SKM-1 (cell line): ENCODE results near the gene RIPK4.

Source experiments
- DNase-seq: peaks from one replicate; lab custom pipeline; 2025; ENCODE audit not compliant: unreplicated experiment; lab: John Stamatoyannopoulos, UW

RIPK4 gene

DNA sequence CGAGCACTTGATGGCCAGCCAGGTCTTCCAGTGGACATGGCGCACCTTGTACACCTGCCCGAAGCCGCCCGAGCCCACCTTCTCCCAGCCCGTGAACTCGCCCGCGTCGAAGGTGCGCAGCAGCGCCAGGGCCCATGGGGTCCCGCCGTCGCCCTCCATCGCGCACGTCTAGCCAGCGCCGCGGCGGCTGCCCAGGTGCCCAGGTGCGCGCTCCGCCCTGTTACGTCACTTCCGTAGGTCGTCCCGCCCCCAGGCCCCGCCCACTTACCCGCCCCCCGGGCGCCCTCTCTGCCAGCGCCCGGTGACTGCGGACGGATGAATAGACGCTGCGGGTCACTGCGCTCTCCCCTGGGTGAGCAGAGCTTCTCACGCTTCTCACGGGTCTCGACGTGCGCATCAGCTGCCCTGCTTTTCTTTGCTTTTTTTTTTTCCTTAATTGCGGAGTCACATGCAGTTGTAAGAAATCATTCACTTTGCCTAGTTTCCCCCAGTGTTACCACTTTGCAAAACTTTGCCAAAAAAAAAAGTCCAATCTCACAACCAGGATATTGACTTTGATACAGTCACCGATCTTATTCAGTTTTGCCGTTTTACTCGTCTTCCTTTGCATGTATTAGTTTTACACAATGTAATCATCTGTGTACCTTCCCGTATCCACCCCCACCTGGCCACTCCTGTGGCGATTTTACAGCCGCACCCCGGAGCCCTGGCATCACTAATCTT, at the start of gene RIPK4:
TSS of gene RIPK4 (minus strand) at position 170 of the 723 bp plus-strand sequence. CDS start at position 159, 11 bp downstream.
- DNase-seq: no peak

DNA sequence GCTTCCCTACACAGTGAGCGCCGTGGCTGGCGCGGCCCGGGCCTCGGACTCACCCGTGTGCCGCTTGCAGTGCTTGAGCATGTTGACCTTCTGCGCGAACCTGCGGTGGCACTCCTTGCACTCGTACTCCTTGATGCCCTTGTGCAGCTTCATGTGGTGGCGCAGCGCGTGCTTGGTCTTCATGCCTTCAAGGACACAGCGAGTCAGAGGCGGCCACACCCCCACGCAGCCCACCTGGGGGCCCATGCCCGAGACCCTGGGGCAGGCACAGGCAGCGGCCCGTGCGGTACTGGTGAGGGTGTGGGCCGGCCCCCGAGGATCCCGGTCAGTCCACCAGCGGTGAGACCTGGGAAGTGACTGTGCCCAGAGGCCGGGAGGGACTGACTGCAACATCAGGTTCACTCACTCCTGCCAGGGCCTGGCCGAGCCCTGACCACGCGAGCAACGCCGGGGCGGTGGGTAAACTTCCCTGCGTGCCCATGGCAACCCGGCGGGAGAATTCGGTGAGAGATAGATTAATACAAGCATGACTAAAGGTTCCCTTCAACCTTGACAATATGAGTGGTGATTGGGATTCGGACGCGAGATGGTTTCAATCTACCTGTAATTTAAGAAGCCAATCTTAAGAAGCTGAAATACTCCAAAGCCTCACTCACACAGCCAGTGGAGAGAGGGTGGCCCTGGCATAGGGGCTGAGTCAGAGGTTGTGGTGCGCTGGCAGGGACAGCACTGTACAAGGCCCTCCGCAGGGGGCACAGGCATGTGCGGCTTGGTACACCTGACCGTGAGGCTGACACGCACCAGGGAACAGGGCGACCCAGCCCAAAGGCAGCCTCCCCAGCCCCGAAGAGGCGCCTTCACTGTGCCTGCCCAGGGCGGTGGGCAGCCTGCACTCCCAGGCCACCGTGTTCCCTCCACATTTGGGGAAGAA, 49.1 kb upstream of the RIPK4 start:
- DNase-seq: no peak

DNA sequence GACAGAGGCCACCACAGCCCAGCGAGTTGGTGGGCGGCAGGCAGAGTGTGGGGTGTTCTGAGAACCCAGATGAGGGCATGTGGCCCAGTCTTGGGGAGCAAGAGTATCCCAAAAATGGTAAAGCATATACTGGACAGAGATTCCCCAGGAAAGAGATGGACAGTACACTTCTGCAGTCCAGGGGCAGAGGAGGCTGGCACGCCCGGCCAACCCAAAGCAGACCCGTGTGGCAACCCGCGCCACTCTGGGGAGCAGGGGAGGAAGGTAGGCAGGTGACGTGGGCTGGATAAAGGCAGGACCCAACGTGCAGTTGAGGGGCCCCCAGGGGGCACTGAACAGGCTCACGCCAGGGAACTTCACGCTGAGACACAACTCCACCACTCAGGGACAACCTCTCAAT, 46.4 kb upstream of the RIPK4 start:
- no peak for DNase-seq

- no peak for DNase-seq
Measured at GRCh38 chr21:41812679-41813078, 45.8 kb upstream of the RIPK4 start.

DNA sequence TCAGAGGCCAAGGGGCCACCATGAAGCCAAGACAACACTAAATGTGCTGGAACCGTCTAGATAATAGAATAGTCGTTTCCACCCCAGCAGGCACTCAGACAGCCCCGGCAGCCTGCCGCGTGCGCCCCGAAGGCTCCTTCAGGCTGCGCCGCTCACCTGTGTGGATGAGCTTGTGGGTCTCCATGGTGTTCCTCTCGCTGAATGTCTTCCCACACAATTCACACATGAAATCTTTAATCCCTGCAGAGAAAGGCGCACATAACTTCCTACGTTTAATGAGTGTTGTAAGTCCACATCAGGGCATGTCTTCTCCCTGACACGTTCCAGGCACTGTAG, 43.7 kb upstream of the RIPK4 start:
- DNase-seq: no peak

GRCh38 chr21:41809891-41810596, 43.2 kb upstream of the RIPK4 start:
- no peak for DNase-seq

DNA sequence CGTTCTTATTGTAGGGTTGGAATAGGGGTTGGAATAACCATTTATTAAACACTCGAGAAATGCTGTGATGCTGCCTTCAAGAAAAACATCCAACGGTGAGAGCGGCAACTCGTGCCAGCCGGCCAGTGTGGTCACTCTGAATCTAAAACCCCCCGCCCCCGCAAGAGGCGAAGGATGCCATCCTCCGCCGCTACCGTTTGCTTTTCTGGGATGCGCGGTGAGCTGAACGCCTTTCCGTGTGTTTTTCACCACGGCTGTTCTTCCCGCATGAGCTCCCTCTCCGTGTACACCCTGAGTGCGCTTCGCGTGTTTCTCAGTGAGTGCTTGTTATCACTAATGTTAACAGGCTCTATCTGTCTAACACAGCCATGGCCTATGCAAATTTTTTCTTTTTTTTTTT, 42.0 kb upstream of the RIPK4 start:
- no peak for DNase-seq

DNA sequence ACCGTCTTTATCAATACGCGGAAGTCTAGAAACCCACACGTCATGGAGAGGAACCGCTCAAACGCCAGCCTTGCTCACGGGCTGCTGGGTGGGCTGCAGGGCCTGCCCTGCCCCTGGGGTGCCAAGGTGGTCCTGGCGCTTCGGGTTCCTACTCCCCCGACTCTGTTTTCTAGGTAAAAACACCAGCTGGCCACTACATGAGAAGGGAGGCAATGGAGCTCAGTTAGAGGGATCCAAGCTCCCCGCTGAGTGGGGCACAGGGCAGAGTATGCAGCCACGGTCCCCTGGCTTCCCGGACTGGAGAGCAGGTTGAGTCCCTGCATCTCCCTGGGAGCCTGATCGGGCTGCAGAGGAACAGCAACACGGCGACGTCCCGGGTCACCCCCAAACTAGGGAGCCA, 41.2 kb upstream of the RIPK4 start:
- no peak for DNase-seq

GRCh38 chr21:41806773-41807172, 39.9 kb upstream of the RIPK4 start:
- no peak for DNase-seq

DNA sequence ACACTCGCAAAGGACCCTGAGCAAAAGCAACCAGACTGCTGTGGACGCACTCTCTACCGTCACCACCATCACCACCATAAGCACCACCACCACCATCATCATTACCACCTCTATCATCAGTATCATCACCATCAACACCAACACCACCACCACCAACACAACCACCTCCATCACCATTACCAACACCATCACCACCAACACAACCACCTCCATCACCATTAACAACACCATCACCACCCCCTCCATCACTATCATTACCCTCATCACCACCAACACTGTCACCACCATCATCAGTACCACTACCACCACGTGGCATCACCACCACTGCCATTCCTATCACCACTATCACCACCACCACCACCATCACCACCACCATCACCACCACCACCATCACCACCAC, 38.8 kb upstream of the RIPK4 start:
- no peak for DNase-seq

- DNase-seq: no peak
Measured at GRCh38 chr21:41805038-41805437, 38.2 kb upstream of the RIPK4 start.

- DNase-seq: no peak
Measured at GRCh38 chr21:41804381-41804780, 37.5 kb upstream of the RIPK4 start.

DNA sequence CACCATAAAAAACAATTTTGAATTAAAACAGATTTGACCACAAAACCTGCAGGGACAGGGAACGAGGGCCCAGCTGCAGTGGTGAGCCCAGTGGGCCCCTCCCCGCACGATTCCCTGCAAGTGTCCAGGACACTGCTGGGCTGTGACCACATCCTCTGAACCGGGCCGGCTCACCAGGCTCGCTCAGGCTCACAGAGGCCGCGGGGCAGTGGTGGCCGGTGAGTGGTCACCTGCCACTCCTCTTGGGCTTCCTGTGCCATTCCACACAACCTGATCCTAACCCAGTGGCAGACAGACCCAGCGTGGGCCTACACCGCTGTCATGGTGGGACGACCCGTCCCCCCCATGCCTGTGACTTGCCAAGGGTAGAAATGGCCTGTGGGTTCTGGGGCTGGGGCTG, 36.5 kb upstream of the RIPK4 start:
- no peak for DNase-seq

DNA sequence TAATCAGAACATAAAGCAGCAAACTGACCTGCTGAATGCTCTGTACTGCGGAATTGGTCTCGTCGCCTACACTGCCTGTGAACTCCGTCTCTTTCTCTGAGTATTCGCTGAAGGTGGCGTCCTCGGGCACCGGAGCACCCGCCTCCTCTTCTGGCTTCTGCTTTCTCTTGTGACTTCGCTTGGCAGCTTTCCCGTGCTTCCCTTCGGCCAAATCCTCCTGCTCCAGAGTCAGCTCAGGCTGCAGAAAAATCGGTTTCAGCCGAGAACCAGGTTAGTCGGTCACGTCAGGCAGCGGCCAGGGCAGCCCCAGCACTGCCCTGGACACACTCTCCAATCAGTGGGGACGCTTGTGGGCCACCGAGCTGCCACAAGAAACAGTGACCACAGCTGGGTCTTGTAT, 35.8 kb upstream of the RIPK4 start:
- no peak for DNase-seq

DNA sequence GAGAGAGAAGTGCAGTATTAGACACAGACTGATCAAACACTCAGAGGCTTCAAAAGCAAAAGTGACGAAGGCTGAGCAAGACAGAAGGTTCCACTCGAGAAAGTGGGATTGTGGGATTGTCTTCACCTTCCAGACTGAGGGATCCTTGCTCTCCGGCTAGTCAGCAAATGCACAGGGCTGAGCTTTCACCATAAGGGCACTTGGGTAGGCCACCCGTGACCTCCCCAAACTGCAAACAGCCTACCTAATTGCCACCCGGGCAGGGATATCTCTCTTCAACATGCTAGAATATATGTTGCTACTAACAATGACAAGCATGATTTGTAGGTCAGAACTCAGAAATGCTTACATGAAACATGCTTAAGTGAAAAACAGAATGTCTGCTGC, 35.3 kb upstream of the RIPK4 start:
- no peak for DNase-seq

GRCh38 chr21:41801321-41802197, 34.7 kb upstream of the RIPK4 start:
- no peak for DNase-seq

DNA sequence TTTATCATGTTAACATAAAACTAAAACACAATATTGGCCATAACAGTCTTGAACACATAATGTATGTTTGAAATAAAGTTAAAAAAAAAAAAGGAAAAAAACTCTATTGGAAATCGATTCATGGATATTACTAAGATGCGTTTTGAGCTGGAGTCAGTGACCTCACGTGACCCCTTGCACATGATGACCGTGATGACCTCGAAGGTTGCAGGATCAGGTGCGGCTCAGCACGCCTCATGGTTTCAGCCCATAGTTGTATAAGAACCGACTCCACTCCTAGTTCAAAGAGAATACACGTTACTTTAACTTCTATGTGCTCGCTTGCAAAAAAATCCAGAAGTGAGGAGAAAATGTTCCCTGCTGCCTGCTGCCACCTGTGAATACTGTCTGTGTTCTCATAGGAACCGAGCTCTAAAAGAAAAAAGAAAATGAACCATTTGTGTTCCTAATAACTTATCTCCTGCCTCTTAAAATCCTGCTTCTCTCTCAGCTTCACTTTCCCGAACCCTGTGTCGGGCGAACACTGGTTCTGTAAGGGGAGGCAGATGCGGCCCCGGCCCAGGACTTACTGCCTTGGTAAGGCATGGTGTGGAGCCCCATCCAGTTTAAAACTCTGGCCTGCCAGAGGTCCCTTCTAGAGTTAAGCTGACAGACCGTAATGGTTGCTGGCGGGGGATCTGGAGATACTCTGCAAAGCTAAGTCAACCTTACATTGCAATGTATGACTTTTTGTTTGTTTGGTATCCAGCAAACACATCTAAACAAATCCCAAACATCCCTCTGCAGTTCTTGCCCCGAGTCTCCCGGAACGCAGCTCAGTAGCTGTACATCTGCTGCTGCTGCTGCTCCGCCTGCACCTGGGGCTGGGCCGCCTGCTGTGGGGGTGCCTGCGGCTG, 33.8 kb upstream of the RIPK4 start:
- DNase-seq: no peak

GRCh38 chr21:41799763-41800162, 32.9 kb upstream of the RIPK4 start:
- no peak for DNase-seq

DNA sequence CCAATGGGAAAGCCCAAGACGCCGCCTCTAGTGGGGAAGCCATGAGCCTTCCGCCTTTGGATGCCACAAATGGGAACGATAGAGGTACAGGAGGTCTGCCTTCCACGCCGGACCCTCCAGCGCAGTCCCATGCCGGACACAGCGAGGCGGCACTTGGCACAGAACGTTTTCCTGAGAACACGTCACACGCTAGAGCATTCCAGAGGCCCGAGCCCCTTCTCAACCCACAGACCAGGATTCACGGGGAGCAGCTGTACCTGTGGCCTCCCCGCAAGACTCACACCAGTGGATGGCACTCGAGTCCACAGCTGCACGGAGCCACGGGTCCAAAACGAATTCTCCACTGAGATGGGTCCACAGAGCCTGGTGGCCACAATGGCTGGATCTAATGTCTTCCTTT, 31.5 kb upstream of the RIPK4 start:
- no peak for DNase-seq
